Measurements from ENCODE around the gene IL11RA. TPM values are rescaled to one million over a fixed set of nuclear protein-coding genes. Genes with fewer than 3 reads are reported as not detected.

IL11RA gene
- total and polyA plus RNA-seq, 8 donors = 4.4 to 57.4 (median 22.7) TPM

DNA sequence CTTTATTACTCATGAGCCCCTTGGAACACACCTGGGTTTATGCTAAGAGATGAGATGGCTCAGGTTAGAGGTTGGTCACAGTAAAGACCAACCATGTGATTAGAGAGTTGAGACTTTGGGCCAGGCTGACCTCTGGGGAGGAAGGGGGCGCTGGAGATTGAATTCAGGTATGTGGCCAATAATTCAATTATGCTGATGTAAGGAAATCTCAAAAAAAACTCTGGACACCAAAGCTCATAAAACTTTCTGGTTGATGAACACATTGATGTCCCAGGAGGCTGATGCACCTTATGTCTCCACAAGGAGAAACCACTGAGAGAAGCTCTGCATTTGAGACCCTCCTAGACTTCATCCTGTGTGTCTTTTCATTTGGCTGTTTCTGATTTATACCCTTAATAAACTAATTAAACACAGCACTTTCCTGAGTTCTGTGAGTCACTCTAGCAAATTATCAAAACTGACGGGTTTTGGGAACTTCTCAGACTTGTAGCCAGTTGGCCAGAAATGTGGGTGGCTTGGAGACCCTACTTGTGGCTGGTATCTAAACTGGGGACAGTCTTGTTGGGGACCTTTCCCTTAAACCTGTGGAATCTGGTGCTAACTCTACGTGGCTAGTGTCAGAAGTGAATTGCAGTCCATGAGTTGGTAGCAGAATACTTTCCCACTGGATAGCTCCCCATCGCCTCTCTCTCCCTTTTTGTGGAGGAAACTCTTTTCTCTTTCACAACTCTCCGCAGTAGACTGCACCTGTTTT, 18.0 kb downstream of the IL11RA start:
- Histone ChIP-seq H3K27ac (no peak overlapping the region), H3K27me3 (no peaks in the 10 kb centered on the region), H3K4me1 (peaks cover 0 to 25% (median 19%) of the 10 kb centered on the region in 4 donors), H3K9me3 (no peaks in the 10 kb centered on the region), H3K4me3 (no peak overlapping the region), H3K36me3 (peaks cover 0 to 24% (median 4%) of the 10 kb centered on the region in 4 donors)
- TF ChIP-seq, protein P1, sequence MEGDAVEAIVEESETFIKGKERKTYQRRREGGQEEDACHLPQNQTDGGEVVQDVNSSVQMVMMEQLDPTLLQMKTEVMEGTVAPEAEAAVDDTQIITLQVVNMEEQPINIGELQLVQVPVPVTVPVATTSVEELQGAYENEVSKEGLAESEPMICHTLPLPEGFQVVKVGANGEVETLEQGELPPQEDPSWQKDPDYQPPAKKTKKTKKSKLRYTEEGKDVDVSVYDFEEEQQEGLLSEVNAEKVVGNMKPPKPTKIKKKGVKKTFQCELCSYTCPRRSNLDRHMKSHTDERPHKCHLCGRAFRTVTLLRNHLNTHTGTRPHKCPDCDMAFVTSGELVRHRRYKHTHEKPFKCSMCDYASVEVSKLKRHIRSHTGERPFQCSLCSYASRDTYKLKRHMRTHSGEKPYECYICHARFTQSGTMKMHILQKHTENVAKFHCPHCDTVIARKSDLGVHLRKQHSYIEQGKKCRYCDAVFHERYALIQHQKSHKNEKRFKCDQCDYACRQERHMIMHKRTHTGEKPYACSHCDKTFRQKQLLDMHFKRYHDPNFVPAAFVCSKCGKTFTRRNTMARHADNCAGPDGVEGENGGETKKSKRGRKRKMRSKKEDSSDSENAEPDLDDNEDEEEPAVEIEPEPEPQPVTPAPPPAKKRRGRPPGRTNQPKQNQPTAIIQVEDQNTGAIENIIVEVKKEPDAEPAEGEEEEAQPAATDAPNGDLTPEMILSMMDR (IDR thresholded peaks at IDR 0.05) = no peak
- no peak for TF ChIP-seq POLR2A (IDR thresholded peaks at IDR 0.05)
- no peak for TF ChIP-seq POLR2AphosphoS5 (IDR thresholded peaks at IDR 0.05)
- no peak for TF ChIP-seq EP300 (IDR thresholded peaks at IDR 0.05)
- DNase-seq = no peak
- WGBS, 5 donors = 87 to 93% (median 91%) methylated on average over 5 of the region's 5 CpGs
- intact Hi-C loops (cut with DNase I; ENCODE audit: low total_unique reads) = no loop called here

GRCh38 chr9:34671307-34671706, 19.3 kb downstream of the IL11RA start:
- DNase-seq = no peak
- TF ChIP-seq EP300 (IDR thresholded peaks at IDR 0.05) (no peak), POLR2A (IDR thresholded peaks at IDR 0.05) (no peak), POLR2AphosphoS5 (IDR thresholded peaks at IDR 0.05) (no peak)
- TF ChIP-seq, protein P1 (IDR thresholded peaks at IDR 0.05) = no peak

DNA sequence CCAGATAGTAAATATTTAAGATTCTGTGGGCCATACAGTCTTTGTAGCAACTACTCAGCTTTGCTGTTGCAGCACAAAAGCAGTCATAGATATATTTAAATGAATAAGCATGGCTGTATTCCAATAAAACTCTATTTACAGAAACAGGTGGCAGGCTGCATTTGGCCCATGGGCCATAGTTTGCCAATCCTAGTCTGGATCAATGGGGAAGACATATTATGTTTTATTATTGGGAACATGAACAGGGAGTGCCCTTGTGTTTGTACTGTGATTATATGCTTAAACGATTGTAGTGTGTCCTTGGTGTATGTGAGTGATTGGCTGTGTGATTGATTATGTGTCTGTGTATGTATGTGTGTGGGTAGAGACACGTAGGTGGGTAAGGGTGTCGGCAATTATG, 22.5 kb downstream of the IL11RA start:
- Histone ChIP-seq H3K4me3 (no peak overlapping the region), H3K27ac (no peak overlapping the region), H3K9me3 (no peaks in the 10 kb centered on the region), H3K36me3 (peaks cover 0 to 10% (median 2%) of the 10 kb centered on the region in 4 donors), H3K27me3 (no peaks in the 10 kb centered on the region), H3K4me1 (no peaks in the 10 kb centered on the region)
- intact Hi-C loops (cut with DNase I; ENCODE audit: low total_unique reads) = no loop called here
- 57 to 72% (median 67%) methylated on average over 3 of the region's 3 CpGs for WGBS, 5 donors
- no peak for DNase-seq
- TF ChIP-seq, protein P1 (IDR thresholded peaks at IDR 0.05) = no peak
- TF ChIP-seq POLR2AphosphoS5 (IDR thresholded peaks at IDR 0.05) = no peak

More at GRCh38 chr9:34671307-34671706, 19.3 kb downstream of the IL11RA start:
- 67 to 83% (median 71%) methylated on average over 1 of the region's 1 CpG for WGBS, 5 donors
- H3K27me3 ChIP-seq = no peaks in the 10 kb centered on the region
- peaks cover 0 to 21% (median 12%) of the 10 kb centered on the region in 4 donors for H3K4me1 ChIP-seq
- no peak overlapping the region for H3K27ac ChIP-seq
- no peak overlapping the region for H3K4me3 ChIP-seq
- intact Hi-C loops (cut with DNase I; ENCODE audit: low total_unique reads) = no loop called here
- H3K36me3 ChIP-seq = peaks cover 0 to 24% (median 4%) of the 10 kb centered on the region in 4 donors
- H3K9me3 ChIP-seq = no peaks in the 10 kb centered on the region

- no peak overlapping the region for H3K27ac ChIP-seq
- intact Hi-C loops (cut with DNase I; ENCODE audit: low total_unique reads) = no loop called here
- H3K4me1 ChIP-seq = no peaks in the 10 kb centered on the region
- TF ChIP-seq, protein P1 (IDR thresholded peaks at IDR 0.05) = peak in 5 of 7 experiments; percentile 29 to 66 (median 44)
- TF ChIP-seq EP300 (IDR thresholded peaks at IDR 0.05) = no peak
- TF ChIP-seq POLR2AphosphoS5 (IDR thresholded peaks at IDR 0.05) = no peak
- WGBS, 5 donors = 31 to 55% (median 36%) methylated on average over 10 of the region's 10 CpGs
- peaks cover 0 to 2% (median 0%) of the 10 kb centered on the region in 4 donors for H3K36me3 ChIP-seq
- H3K4me3 ChIP-seq = no peak overlapping the region
- no peaks in the 10 kb centered on the region for H3K9me3 ChIP-seq
- H3K27me3 ChIP-seq = no peaks in the 10 kb centered on the region
- peak; percentile 64 to 88 for DNase-seq
Observed at GRCh38 chr9:34675048-34675714, 23.2 kb downstream of the IL11RA start.

Data from stomach (tissue), 9 donors.